HG02852 (cell line): Measurements from ENCODE around the gene RCAN2.
"Not testable (repeated sequence)": the region's sequence is repeated elsewhere in the genome, so short reads cannot be mapped to it uniquely, and the experiment has no call there.

Experiments used
- ATAC-seq: cut with Tn5 transposase; IDR thresholded peaks from one replicate; pipeline ENCODE4 v1.9.1; 2021; ENCODE audit warnings: mild to moderate bottlenecking, moderate library complexity; ENCODE audit not compliant: unreplicated experiment

Gene RCAN2

GRCh38 chr6:46440641-46441040 lies 50.6 kb downstream of the RCAN2 start:
- no peak for ATAC-seq

- no peak for ATAC-seq
Measured at GRCh38 chr6:46440141-46440540, 51.1 kb downstream of the RCAN2 start.

GRCh38 chr6:46438245-46438644 lies 53.0 kb downstream of the RCAN2 start:
- ATAC-seq, result no peak

GRCh38 chr6:46437671-46438221 lies 53.5 kb downstream of the RCAN2 start:
- ATAC-seq, result no peak

- no peak for ATAC-seq
Measured at GRCh38 chr6:46422619-46423018, 68.6 kb downstream of the RCAN2 start.

GRCh38 chr6:46421939-46422338 lies 69.3 kb downstream of the RCAN2 start:
- no peak for ATAC-seq

GRCh38 chr6:46420921-46421638 lies 70.2 kb downstream of the RCAN2 start:
- ATAC-seq, result no peak

- no peak for ATAC-seq
Measured at GRCh38 chr6:46419576-46420002, 71.7 kb downstream of the RCAN2 start.

- ATAC-seq, result no peak
Measured at GRCh38 chr6:46414398-46414797, 76.9 kb downstream of the RCAN2 start.

- no peak for ATAC-seq
Measured at GRCh38 chr6:46412662-46413061, 78.6 kb downstream of the RCAN2 start.

GRCh38 chr6:46411456-46412197 lies 79.6 kb downstream of the RCAN2 start:
- no peak for ATAC-seq

- ATAC-seq, result no peak
Measured at GRCh38 chr6:46410334-46410953, 80.8 kb downstream of the RCAN2 start.

GRCh38 chr6:46407776-46408530 lies 83.3 kb downstream of the RCAN2 start:
- ATAC-seq, result no peak

GRCh38 chr6:46407246-46407645 lies 84.0 kb downstream of the RCAN2 start:
- no peak for ATAC-seq

- ATAC-seq, result not testable (repeated sequence)
Measured at GRCh38 chr6:46405620-46406180, 85.5 kb downstream of the RCAN2 start.

- ATAC-seq, result no peak
Measured at GRCh38 chr6:46400898-46401297, 90.4 kb downstream of the RCAN2 start.

- ATAC-seq, result no peak
Measured at GRCh38 chr6:46395530-46395929, 95.7 kb downstream of the RCAN2 start.

GRCh38 chr6:46393940-46394337 lies 97.3 kb downstream of the RCAN2 start:
- no peak for ATAC-seq

GRCh38 chr6:46393161-46393939 lies 97.9 kb downstream of the RCAN2 start:
- ATAC-seq, result no peak

- no peak for ATAC-seq
Measured at GRCh38 chr6:46392294-46392693, 99.0 kb downstream of the RCAN2 start.
